T-cell (primary cell): ENCODE measurements around the gene APC2. TPM values are rescaled to one million over a fixed set of nuclear protein-coding genes. Genes with fewer than 3 reads are reported as not detected.
"Not testable (repeated sequence)": the region's sequence is repeated elsewhere in the genome, so short reads cannot be mapped to it uniquely, and the experiment has no call there.

Experiments
- ATAC-seq, 4 experiments: fragments of 200-7000 bp in 3 of 4; fragments of 150-1000 bp in 1 of 4; cut with Tn5 transposase; replicated peaks in 1 of 4; 1 replicate in 3 of 4; 2 replicates in 1 of 4; pipeline ENCODE4 v1.10.0; 2021; ENCODE audit warnings: moderate library complexity in 3 of 4, mild to moderate bottlenecking in 2 of 4, moderate number of reproducible peaks in 1 of 4
- CTCF ChIA-PET, 2 donors: fragments of 300-600 bp; sonication (Branson Sonifier 250); formaldehyde crosslinking; loops; one replicate each; lab custom pipeline; 2022; ENCODE audit warnings: antibody characterized with exemption in 2 of 2; lab: Charles Lee
- POLR2A ChIA-PET, 2 donors: fragments of 300-600 bp; sonication (Branson Sonifier 250); formaldehyde crosslinking; loops; one replicate each; lab custom pipeline; 2022; ENCODE audit warnings: antibody characterized with exemption in 2 of 2; lab: Charles Lee
- DNase-seq, 35 experiments: peaks; one replicate each; pipeline versions ENCODE4 v3.0.0 to v3.0.0-alpha.2; 2013 to 2023
- H3K27ac ChIP-seq: one replicate; pipeline ENCODE4 v1.5.1; 2013; ENCODE audit warnings: low read length
- H3K27me3 ChIP-seq, 2 experiments: replicated peaks in 1 of 2; 1 replicate in 1 of 2; 2 replicates in 1 of 2; pipeline versions ENCODE4 v1.6.1 to v1.7.0; 2013; ENCODE audit warnings: low read length in 1 of 2, mixed read lengths in 1 of 2; ENCODE audit not compliant: control insufficient read depth in 2 of 2, insufficient read depth in 2 of 2; ENCODE audit errors: extremely low read depth in 1 of 2
- H3K36me3 ChIP-seq, 2 donors: 1 replicate in 1 of 2; 2 replicates in 1 of 2; pipeline versions ENCODE4 v1.6.1 to v1.7.0; 2013; ENCODE audit warnings: low read length in 1 of 2; ENCODE audit not compliant: control insufficient read depth in 2 of 2, insufficient read depth in 1 of 2; ENCODE audit errors: extremely low read depth in 1 of 2
- H3K4me1 ChIP-seq, 2 experiments: 1 replicate in 1 of 2; 2 replicates in 1 of 2; pipeline versions ENCODE4 v1.6.1 to v1.7.0; 2013; ENCODE audit warnings: low read length in 2 of 2, mixed read lengths in 1 of 2; ENCODE audit not compliant: insufficient read depth in 2 of 2, control insufficient read depth in 1 of 2; ENCODE audit errors: extremely low read depth in 1 of 2
- H3K4me3 ChIP-seq, 2 donors: 1 replicate in 1 of 2; 2 replicates in 1 of 2; pipeline versions ENCODE4 v1.5.1 to v1.7.0; 2013; ENCODE audit warnings: mild to moderate bottlenecking in 2 of 2, low read length in 1 of 2, moderate library complexity in 1 of 2; ENCODE audit not compliant: control insufficient read depth in 1 of 2; ENCODE audit errors: extremely low read depth in 1 of 2
- H3K9me3 ChIP-seq: 2 replicates; pipeline ENCODE4 v1.7.0; 2013
- H3K27ac Mint-ChIP-seq, 2 donors: one replicate each; pipeline ENCODE4 v1.8.0; 2020 to 2021; ENCODE audit warnings: mild to moderate bottlenecking in 2 of 2, mixed read lengths in 2 of 2
- H3K27me3 Mint-ChIP-seq, 2 donors: one replicate each; pipeline ENCODE4 v1.8.0; 2021 to 2022; ENCODE audit warnings: mixed read lengths in 2 of 2
- H3K36me3 Mint-ChIP-seq: one replicate; pipeline ENCODE4 v1.8.0; 2021; ENCODE audit warnings: mixed read lengths
- H3K4me1 Mint-ChIP-seq, 3 donors: one replicate each; pipeline ENCODE4 v1.8.0; 2020 to 2022; ENCODE audit warnings: mixed read lengths in 3 of 3, mild to moderate bottlenecking in 1 of 3
- H3K4me3 Mint-ChIP-seq, 3 donors: one replicate each; pipeline ENCODE4 v1.8.0; 2020 to 2022; ENCODE audit warnings: mild to moderate bottlenecking in 3 of 3, mixed read lengths in 3 of 3, moderate library complexity in 3 of 3
- H3K9me3 Mint-ChIP-seq, 3 donors: one replicate each; pipeline ENCODE4 v1.8.0; 2020 to 2022; ENCODE audit warnings: mixed read lengths in 3 of 3
- WGBS: methylation state at CpG from one replicate; pipeline ENCODE4 v1.1.5; 2013; ENCODE audit warnings: missing lambda C conversion rate; ENCODE audit not compliant: insufficient coverage; 5-methylcytosine and 5-hydroxymethylcytosine counted together
- total RNA-seq, 35 experiments: library from RNA in 6 of 35; stranded (reverse) in 6 of 35; fragments of 120-200 nt in 1 of 35; gene quantifications; one replicate each; pipeline versions ENCODE4 v1.2.1 to v1.2.4 and lab custom pipeline; 2013 to 2026

APC2 gene
- total RNA-seq, 5 donors from 2014 or later (not counting 1 experiment from before 2014, with no cell fraction given): 0.08 to 0.29 (median 0.13) TPM

- WGBS: 78% methylated on average over 37 of the region's 39 CpGs
- Histone ChIP-seq H3K36me3 (no peaks in the 10 kb centered on the region), H3K4me3 (no peak overlapping the region), H3K4me1 (no peaks in the 10 kb centered on the region), H3K9me3 (no peaks in the 10 kb centered on the region), H3K27ac (no peak overlapping the region), H3K27me3 (peaks cover 0 to 17% of the 10 kb centered on the region in 2 experiments)
- no peaks in the 10 kb centered on the region for H3K36me3 Mint-ChIP-seq
- CTCF ChIA-PET: no interaction called here
- DNase-seq (no peak), ATAC-seq (no peak)
- peaks cover 0 to 1% of the 10 kb centered on the region in 2 donors for H3K27me3 Mint-ChIP-seq
- POLR2A ChIA-PET: no interaction called here
- H3K4me3 Mint-ChIP-seq: no peak overlapping the region
- H3K27ac Mint-ChIP-seq: no peak overlapping the region
- peaks cover 0 to 2% (median 1%) of the 10 kb centered on the region in 3 donors for H3K4me1 Mint-ChIP-seq
- H3K9me3 Mint-ChIP-seq: no peaks in the 10 kb centered on the region
These were observed 47.0 kb downstream of the APC2 start for GRCh38 chr19:1496714-1497577.

GRCh38 chr19:1497578-1498235 lies 47.8 kb downstream of the APC2 start:
- Histone ChIP-seq H3K4me1 (no peaks in the 10 kb centered on the region), H3K9me3 (no peaks in the 10 kb centered on the region), H3K27ac (no peak overlapping the region), H3K36me3 (no peaks in the 10 kb centered on the region), H3K27me3 (peaks cover 0 to 24% of the 10 kb centered on the region in 2 experiments), H3K4me3 (no peak overlapping the region)
- Mint-ChIP-seq H3K9me3 (no peaks in the 10 kb centered on the region), H3K27ac (no peak overlapping the region), H3K4me1 (peaks cover 0 to 2% (median 2%) of the 10 kb centered on the region in 3 donors), H3K27me3 (peaks cover 2 to 3% of the 10 kb centered on the region in 2 donors), H3K36me3 (no peaks in the 10 kb centered on the region), H3K4me3 (no peak overlapping the region)
- no peak for ATAC-seq
- no peak for DNase-seq
- ChIA-PET POLR2A (no interaction called here), CTCF (no interaction called here)
- WGBS: 84% methylated on average over 16 of the region's 25 CpGs

- CTCF ChIA-PET, H3K36me3 ChIP-seq, H3K36me3 Mint-ChIP-seq, DNase-seq, H3K27me3 Mint-ChIP-seq, H3K4me3 Mint-ChIP-seq, H3K9me3 ChIP-seq, POLR2A ChIA-PET, H3K27ac Mint-ChIP-seq, H3K4me3 ChIP-seq, ATAC-seq, H3K4me1 Mint-ChIP-seq, H3K27ac ChIP-seq, H3K9me3 Mint-ChIP-seq: not testable (repeated sequence)
- Histone ChIP-seq H3K4me1 (peaks cover 0 to 12% of the 10 kb centered on the region in 2 experiments), H3K27me3 (peaks cover 0 to 40% of the 10 kb centered on the region in 2 experiments)
- WGBS: no CpG with 5 or more reads among the region's 34 CpGs
These were observed 49.3 kb downstream of the APC2 start for GRCh38 chr19:1499231-1499630.

- DNase-seq: no peak
- 100% methylated on average over 1 of the region's 9 CpGs for WGBS
- no peaks in the 10 kb centered on the region for H3K9me3 ChIP-seq
- peaks cover 0 to 12% of the 10 kb centered on the region in 2 experiments for H3K4me1 ChIP-seq
- peaks cover 1 to 9% (median 7%) of the 10 kb centered on the region in 3 donors for H3K4me1 Mint-ChIP-seq
- no peak overlapping the region for H3K4me3 Mint-ChIP-seq
- H3K9me3 Mint-ChIP-seq: no peaks in the 10 kb centered on the region
- no peak for ATAC-seq
- H3K4me3 ChIP-seq: no peak overlapping the region
- H3K27me3 Mint-ChIP-seq: peaks cover 3 to 7% of the 10 kb centered on the region in 2 donors
- H3K27ac ChIP-seq: no peak overlapping the region
- no peaks in the 10 kb centered on the region for H3K36me3 Mint-ChIP-seq
- no peak overlapping the region for H3K27ac Mint-ChIP-seq
- peaks cover 0 to 54% of the 10 kb centered on the region in 2 experiments for H3K27me3 ChIP-seq
- H3K36me3 ChIP-seq: no peaks in the 10 kb centered on the region
- CTCF ChIA-PET: no interaction called here
- POLR2A ChIA-PET: interaction anchor here in 1 of 2 donors (0.7 kb wide), 1 partner anchor 12 kb away, joined by 3 read pairs; no protein-coding TSS in a partner anchor
These were observed 51.3 kb downstream of the APC2 start for GRCh38 chr19:1501200-1501595.

- 52% methylated on average over 6 of the region's 14 CpGs for WGBS
- POLR2A ChIA-PET: no interaction called here
- H3K9me3 ChIP-seq: no peaks in the 10 kb centered on the region
- CTCF ChIA-PET: no interaction called here
- Mint-ChIP-seq H3K9me3 (no peaks in the 10 kb centered on the region), H3K27ac (no peak overlapping the region), H3K27me3 (peaks cover 3 to 7% of the 10 kb centered on the region in 2 donors), H3K36me3 (no peaks in the 10 kb centered on the region), H3K4me1 (peaks cover 7 to 12% (median 9%) of the 10 kb centered on the region in 3 donors), H3K4me3 (peak overlapping the region in 1 of 3 donors; percentile 31)
- ATAC-seq (no peak), DNase-seq (no peak)
- H3K36me3 ChIP-seq: no peaks in the 10 kb centered on the region
- H3K27me3 ChIP-seq: peaks cover 0 to 57% of the 10 kb centered on the region in 2 experiments
- H3K4me3 ChIP-seq: no peak overlapping the region
- H3K4me1 ChIP-seq: peaks cover 0 to 21% of the 10 kb centered on the region in 2 experiments
- no peak overlapping the region for H3K27ac ChIP-seq
These were observed 52.6 kb downstream of the APC2 start for GRCh38 chr19:1502433-1503088.
